GM12878 (cell line): ENCODE measurements around the gene ST7. TPM values are rescaled to one million over a fixed set of nuclear protein-coding genes. Genes with fewer than 3 reads are reported as not detected.
A peak's percentile ranks its signal among the peaks of the same experiment; 100 is the strongest.

ENCODE experiments used
- ATAC-seq: fragments of 200-7000 bp; cut with Tn5 transposase; 3 replicates; pipeline ENCODE4 v1.9.1; 2020; ENCODE audit warnings: mild to moderate bottlenecking, moderate library complexity
- BruUV-seq: library from RNA; stranded (reverse); fragments of 400-500 nt; replicated peaks from 2 replicates; lab custom pipeline; 2021; lab: Mats Ljungman, UMichigan
- CTCF ChIA-PET: fragments of 300-600 bp; sonication (Branson Sonifier 250); formaldehyde crosslinking; extraction: SDS; loops from one replicate; lab custom pipeline; 2021; ENCODE audit warnings: inconsistent platforms; lab: Yijun Ruan, JAX
- POLR2A ChIA-PET: fragments of 350-600 bp; formaldehyde crosslinking; extraction: SDS; loops from one replicate; lab custom pipeline; 2021; ENCODE audit warnings: inconsistent platforms; lab: Charles Lee
- RAD21 ChIA-PET: fragments of 300-600 bp; sonication (Branson Sonifier 250); formaldehyde crosslinking; loops from one replicate; lab custom pipeline; 2023; ENCODE audit warnings: antibody characterized with exemption; ENCODE audit not compliant: unreplicated experiment; lab: Charles Lee
- SMC1A ChIA-PET: fragments of 300-600 bp; sonication (Branson Sonifier 250); formaldehyde crosslinking; loops from one replicate; lab custom pipeline; 2023; ENCODE audit not compliant: unreplicated experiment, uncharacterized antibody; lab: Charles Lee
- DNase-seq: peaks from one replicate; pipeline ENCODE4 v3.0.0-alpha.2; 2011; ENCODE audit warnings: low read depth, low spot score
- FAIRE-seq: peaks from 3 replicates; lab custom pipeline; 2011; peaks lifted over from hg19 to GRCh38; lab: Jason Lieb, UNC
- H2AFZ ChIP-seq: 2 replicates; pipeline ENCODE4 v1.6.0; 2011; ENCODE audit warnings: low read depth, low read length, control low read depth; ENCODE audit not compliant: control insufficient read depth
- H3K27ac ChIP-seq: 2 replicates; pipeline ENCODE4 v1.5.1; 2011; ENCODE audit warnings: control low read depth; ENCODE audit not compliant: control insufficient read depth, insufficient read depth
- H3K27me3 ChIP-seq, 2 experiments: replicated peaks in 1 of 2; 2 replicates each; pipeline versions ENCODE4 v1.6.0 to v1.6.1; 2011; ENCODE audit warnings: low read length in 1 of 2; ENCODE audit not compliant: control insufficient read depth in 2 of 2, insufficient read depth in 2 of 2
- H3K36me3 ChIP-seq, 2 experiments: 2 replicates each; pipeline ENCODE4 v1.5.1; 2011; ENCODE audit warnings: low read length in 1 of 2; ENCODE audit not compliant: control insufficient read depth in 2 of 2, insufficient read depth in 2 of 2
- H3K4me1 ChIP-seq: 2 replicates; pipeline ENCODE4 v1.6.1; 2011; ENCODE audit warnings: mild to moderate bottlenecking, low read length, moderate library complexity, mixed read lengths; ENCODE audit not compliant: control insufficient read depth, insufficient read depth
- H3K4me2 ChIP-seq: 2 replicates; pipeline ENCODE4 v1.6.0; 2011; ENCODE audit warnings: control low read depth; ENCODE audit not compliant: control insufficient read depth, insufficient read depth
- H3K4me3 ChIP-seq: fragments of 200-600 bp; sonication (generic); 2 replicates; pipeline ENCODE4 v1.5.1; 2016
- H3K79me2 ChIP-seq: 2 replicates; pipeline ENCODE4 v1.6.0; 2011; ENCODE audit warnings: low read length; ENCODE audit not compliant: control insufficient read depth, insufficient read depth
- H3K9ac ChIP-seq: 2 replicates; pipeline ENCODE4 v1.8.0; 2011; ENCODE audit warnings: low read length, control low read depth, mixed read lengths; ENCODE audit not compliant: control insufficient read depth, insufficient read depth
- H3K9me3 ChIP-seq: replicated peaks from 3 replicates; pipeline ENCODE4 v1.5.1; 2011; ENCODE audit warnings: mild to moderate bottlenecking, low read length; ENCODE audit not compliant: control insufficient read depth, insufficient read depth
- H4K20me1 ChIP-seq: 2 replicates; pipeline ENCODE4 v1.6.0; 2011; ENCODE audit not compliant: control insufficient read depth, insufficient read depth
- ATF7 ChIP-seq: fragments of 450-650 bp; IDR thresholded peaks from 2 replicates; pipeline ENCODE4 v1.6.1; 2016; ENCODE audit warnings: low read depth, mild to moderate bottlenecking
- BCL11A ChIP-seq: IDR thresholded peaks from 2 replicates; pipeline ENCODE4 v1.6.1; 2011; ENCODE audit warnings: low read depth, low read length
- IKZF2 ChIP-seq, 2 experiments: fragments of 450-650 bp; IDR thresholded peaks; 2 replicates each; pipeline ENCODE4 v1.6.1; 2017; ENCODE audit warnings: mild to moderate bottlenecking in 2 of 2, moderate library complexity in 2 of 2
- MTA3 ChIP-seq: IDR thresholded peaks from 2 replicates; pipeline ENCODE4 v1.6.1; 2012; ENCODE audit warnings: low read length, inconsistent platforms, borderline replicate concordance
- RELB ChIP-seq: fragments of 450-650 bp; IDR thresholded peaks from 2 replicates; pipeline ENCODE4 v1.6.1; 2017; ENCODE audit warnings: low read depth, mild to moderate bottlenecking, moderate library complexity
- RUNX3 ChIP-seq: IDR thresholded peaks from 2 replicates; pipeline ENCODE4 v1.6.1; 2012; ENCODE audit warnings: low read length, inconsistent platforms
- SPI1 ChIP-seq: IDR thresholded peaks from 2 replicates; pipeline ENCODE4 v1.6.1; 2011; ENCODE audit warnings: low read depth, mild to moderate bottlenecking, low read length, moderate library complexity, borderline replicate concordance; ENCODE audit not compliant: insufficient read depth
- WGBS: methylation state at CpG from one replicate; pipeline ENCODE4 v1.1.6; 2016; ENCODE audit warnings: low lambda C conversion rate; ENCODE audit not compliant: insufficient replicate concordance, insufficient coverage; ENCODE audit errors: missing lambda C conversion rate; 5-methylcytosine and 5-hydroxymethylcytosine counted together
- in situ Hi-C: fragments of 300-500 bp; cut with MboI; formaldehyde crosslinking; loops from 9 replicates; pipeline ENCODE4 v1.14.3; 2018; ENCODE audit warnings: mixed read lengths
- intact Hi-C: fragments of 100-400 bp; cut with micrococcal nuclease; formaldehyde crosslinking; loops from one replicate; pipeline ENCODE4 v1.14.2; 2022; ENCODE audit not compliant: unreplicated experiment
- polyA plus RNA-seq, 11 experiments: library from polyadenylated mRNA; depleted of rRNA in 4 of 11; unstranded in 6 of 11; stranded (reverse) in 5 of 11; fragments of >200 nt; fragmentation: Nextera tagmentation in 4 of 11; fragmentation: Illumina TruSeq in 1 of 11; extraction: Ambion mirVana in 4 of 11; extraction: Trizol in 1 of 11; gene quantifications; 1 replicate in 1 of 11; 2 replicates in 10 of 11; pipeline versions ENCODE4 v1.2.1 to v1.2.3, GENCODE V29; 2011 to 2016; ENCODE audit warnings: inconsistent platforms in 2 of 11, missing spikeins in 2 of 11, low read depth in 1 of 11
- total RNA-seq, 4 experiments: library from RNA; depleted of rRNA in 3 of 4; stranded (reverse); fragments of >200 nt in 3 of 4; fragmentation: Illumina TruSeq in 1 of 4; extraction: Trizol in 1 of 4; gene quantifications; 2 replicates each; pipeline versions ENCODE4 v1.2.1 to v1.2.3, GENCODE V29; 2013 to 2021

The ST7 gene
- total and polyA plus RNA-seq, 10 of the 15 experiments (the other 5 are each of a cell fraction or from before 2014, with no cell fraction given): 27.7 to 76.4 (median 53.6) TPM

- no peaks in the 10 kb centered on the region for H4K20me1 ChIP-seq
- no peak overlapping the region for H3K4me3 ChIP-seq
- H3K27ac ChIP-seq: no peak overlapping the region
- in situ Hi-C loops (no loop called here), intact Hi-C loops (no loop called here)
- no peak for DNase-seq
- ChIA-PET RAD21 (interaction anchor here (1.0 to 1.4 kb wide), 3 partner anchors 22 to 56 kb away, joined by 3 to 4 read pairs (median 4); no protein-coding TSS in a partner anchor), CTCF (interaction anchor here (1.5 to 2.3 kb wide), 2 partner anchors 44 to 64 kb away, joined by 3 to 7 read pairs; no protein-coding TSS in a partner anchor), POLR2A (interaction anchor here (1.4 kb wide), 1 partner anchor 10 kb away, joined by 3 read pairs; no protein-coding TSS in a partner anchor), SMC1A (interaction anchor here (0.7 to 6.4 kb wide), 7 partner anchors 20 to 78 kb away, joined by 3 to 48 read pairs (median 9); no protein-coding TSS in a partner anchor)
- no peaks in the 10 kb centered on the region; the same call in 1 of the 3 replicates for H3K9me3 ChIP-seq
- H3K36me3 ChIP-seq: peaks cover 0 to 4% of the 10 kb centered on the region in 2 experiments; a peak in 3 of 4 replicates
- no peak for FAIRE-seq
- WGBS: 100% methylated on average over 2 of the region's 3 CpGs
- ATAC-seq: peak; percentile 68
- H3K27me3 ChIP-seq: no peaks in the 10 kb centered on the region
- no peak overlapping the region for H3K9ac ChIP-seq
- BruUV-seq: no TSS peak
- H3K4me2 ChIP-seq: no peak overlapping the region
- peaks cover 18% of the 10 kb centered on the region for H3K4me1 ChIP-seq
- H3K79me2 ChIP-seq: peaks cover 41% of the 10 kb centered on the region
- no peak overlapping the region for H2AFZ ChIP-seq
- TF ChIP-seq SPI1 (peak; percentile 59; the same call in 1 of the 2 replicates), BCL11A (no peak), RELB (0 out of 2 replicates have a peak, but pooled peaks have one; percentile 26), IKZF2 (IDR thresholded peaks at IDR 0.05) (peak; percentile 14 to 30; a peak in 1 of 4 replicates), MTA3 (no peak), ATF7 (peak; percentile 59), RUNX3 (peak; percentile 26; the same call in 1 of the 2 replicates)
These were observed 113.4 kb downstream of the ST7 start for GRCh38 chr7:117066668-117067067.
